WTC11 (cell line): ENCODE measurements around the gene SCYL1.

Source experiments
- CTCF ChIP-seq: fragments of 200-600 bp; IDR thresholded peaks from 2 replicates; pipeline ENCODE4 v1.8.0; 2022; ENCODE audit warnings: antibody characterized with exemption
- E2F5 ChIP-seq: sonication (generic); formaldehyde crosslinking; IDR thresholded peaks from 2 replicates; pipeline ENCODE4 v1.8.1; 2022; ENCODE audit warnings: mild to moderate bottlenecking, moderate library complexity, missing genetic modification reagents
- JAZF1 ChIP-seq: fragments of 250-450 bp; sonication (Bioruptor Pico); IDR thresholded peaks from 2 replicates; pipeline ENCODE4 v1.9.0; 2021; ENCODE audit warnings: moderate library complexity, mild to moderate bottlenecking, inconsistent platforms
- JUN ChIP-seq: sonication (generic); formaldehyde crosslinking; IDR thresholded peaks from 2 replicates; pipeline ENCODE4 v1.8.0; 2023; ENCODE audit warnings: mild to moderate bottlenecking, missing genetic modification reagents
- NR1H2 ChIP-seq: sonication (generic); formaldehyde crosslinking; IDR thresholded peaks from 2 replicates; pipeline ENCODE4 v1.9.0; 2021; ENCODE audit warnings: mild to moderate bottlenecking, moderate library complexity, missing genetic modification reagents
- USF1 ChIP-seq: sonication (generic); formaldehyde crosslinking; IDR thresholded peaks from 2 replicates; pipeline ENCODE4 v1.8.0; 2022; ENCODE audit warnings: mild to moderate bottlenecking, missing genetic modification reagents
- ZBTB43 ChIP-seq: sonication (generic); formaldehyde crosslinking; IDR thresholded peaks from 2 replicates; pipeline ENCODE4 v1.8.1; 2023; ENCODE audit warnings: mild to moderate bottlenecking, missing genetic modification reagents
- TF ChIP-seq, protein P1 (sequence below): sonication (generic); formaldehyde crosslinking; IDR thresholded peaks from 2 replicates; pipeline ENCODE4 v1.8.1; 2022; ENCODE audit warnings: low read depth, missing genetic modification reagents, borderline replicate concordance
- TF ChIP-seq, protein P2 (sequence below): fragments of 250-450 bp; sonication (Bioruptor Pico); IDR thresholded peaks from 2 replicates; pipeline ENCODE4 v2.1.2; 2022; ENCODE audit warnings: mild to moderate bottlenecking, moderate library complexity

- TF ChIP-seq CTCF: no peak
- TF ChIP-seq, protein P1, sequence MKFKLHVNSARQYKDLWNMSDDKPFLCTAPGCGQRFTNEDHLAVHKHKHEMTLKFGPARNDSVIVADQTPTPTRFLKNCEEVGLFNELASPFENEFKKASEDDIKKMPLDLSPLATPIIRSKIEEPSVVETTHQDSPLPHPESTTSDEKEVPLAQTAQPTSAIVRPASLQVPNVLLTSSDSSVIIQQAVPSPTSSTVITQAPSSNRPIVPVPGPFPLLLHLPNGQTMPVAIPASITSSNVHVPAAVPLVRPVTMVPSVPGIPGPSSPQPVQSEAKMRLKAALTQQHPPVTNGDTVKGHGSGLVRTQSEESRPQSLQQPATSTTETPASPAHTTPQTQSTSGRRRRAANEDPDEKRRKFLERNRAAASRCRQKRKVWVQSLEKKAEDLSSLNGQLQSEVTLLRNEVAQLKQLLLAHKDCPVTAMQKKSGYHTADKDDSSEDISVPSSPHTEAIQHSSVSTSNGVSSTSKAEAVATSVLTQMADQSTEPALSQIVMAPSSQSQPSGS (CRISPR knock-in tag): no peak
- TF ChIP-seq, protein P2, sequence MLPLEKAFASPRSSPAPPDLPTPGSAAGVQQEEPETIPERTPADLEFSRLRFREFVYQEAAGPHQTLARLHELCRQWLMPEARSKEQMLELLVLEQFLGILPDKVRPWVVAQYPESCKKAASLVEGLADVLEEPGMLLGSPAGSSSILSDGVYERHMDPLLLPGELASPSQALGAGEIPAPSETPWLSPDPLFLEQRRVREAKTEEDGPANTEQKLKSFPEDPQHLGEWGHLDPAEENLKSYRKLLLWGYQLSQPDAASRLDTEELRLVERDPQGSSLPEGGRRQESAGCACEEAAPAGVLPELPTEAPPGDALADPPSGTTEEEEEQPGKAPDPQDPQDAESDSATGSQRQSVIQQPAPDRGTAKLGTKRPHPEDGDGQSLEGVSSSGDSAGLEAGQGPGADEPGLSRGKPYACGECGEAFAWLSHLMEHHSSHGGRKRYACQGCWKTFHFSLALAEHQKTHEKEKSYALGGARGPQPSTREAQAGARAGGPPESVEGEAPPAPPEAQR (CRISPR knock-in tag): no peak
- TF ChIP-seq E2F5 (CRISPR knock-in tag): no peak; the same call in 1 of the 2 replicates
- peak; percentile 54; the same call in 1 of the 2 replicates for TF ChIP-seq USF1 (CRISPR knock-in tag)
- peak; percentile 95 for TF ChIP-seq JAZF1
- no peak for TF ChIP-seq NR1H2 (CRISPR knock-in tag)
- TF ChIP-seq ZBTB43 (CRISPR knock-in tag): no peak
- TF ChIP-seq JUN (CRISPR knock-in tag): no peak
These were observed 25.7 kb upstream of the SCYL1 start, which contains the start of gene MALAT1 for GRCh38 chr11:65498977-65499712.
